NT2/D1 (cell line): ENCODE results near the gene BAG5.

Source experiments
- SUZ12 ChIP-seq: IDR thresholded peaks from 2 replicates; pipeline ENCODE4 v1.6.1; 2011; ENCODE audit not compliant: insufficient read length, insufficient read depth; ENCODE audit errors: extremely low read depth
- YY1 ChIP-seq: IDR thresholded peaks from 2 replicates; pipeline ENCODE4 v1.6.1; 2011; ENCODE audit not compliant: insufficient read length, insufficient read depth
- ZNF274 ChIP-seq: IDR thresholded peaks from 2 replicates; pipeline ENCODE4 v1.6.1; 2011; ENCODE audit warnings: mild to moderate bottlenecking, low read depth, low read length

GRCh38 chr14:103547941-103548462 lies 14.5 kb downstream of the BAG5 start:
- TF ChIP-seq ZNF274 (no peak), YY1 (no peak), SUZ12 (no peak)
